Lung microvascular endothelial cell (primary cell): ENCODE data around the gene ZBED5. TPM values are rescaled to one million over a fixed set of nuclear protein-coding genes. Genes with fewer than 3 reads are reported as not detected.
"Not testable (repeated sequence)": the region's sequence is repeated elsewhere in the genome, so short reads cannot be mapped to it uniquely, and the experiment has no call there.

Experiments
- DNase-seq, 2 donors: peaks; one replicate each; pipeline versions ENCODE4 v3.0.0 to v3.0.0-alpha.2; 2010; ENCODE audit warnings: low read depth in 2 of 2
- total RNA-seq: library from RNA; depleted of rRNA; stranded (reverse); fragments of >200 nt; gene quantifications from 2 replicates; pipeline ENCODE4 v1.2.1, GENCODE V29; 2014

The ZBED5 gene
- total RNA-seq, 1 donor from 2014 or later: 9.3 TPM

DNA sequence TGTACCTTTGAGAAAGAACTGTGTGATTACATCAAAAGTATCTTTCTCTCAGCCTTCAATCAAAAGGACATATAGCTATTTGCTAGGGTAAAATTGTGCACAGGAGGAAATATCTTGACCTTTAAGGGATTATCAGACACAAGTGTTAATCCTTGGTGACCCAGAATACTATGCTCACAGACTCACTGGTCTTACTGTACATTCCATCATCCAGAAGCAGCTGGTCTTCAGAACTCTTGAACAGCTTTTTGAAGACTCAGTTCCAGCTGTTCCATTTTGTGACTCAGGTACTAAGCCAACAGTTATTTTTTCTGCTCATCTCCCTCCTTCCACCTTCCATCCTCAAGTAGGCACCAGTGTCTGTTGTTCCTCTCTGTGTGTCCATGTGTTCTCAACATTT is 19.8 kb downstream of the ZBED5 start:
- no peak for DNase-seq

- DNase-seq: not testable (repeated sequence)
These were observed 21.0 kb downstream of the ZBED5 start for GRCh38 chr11:10836884-10837283.

GRCh38 chr11:10829139-10829538 is 28.7 kb downstream of the ZBED5 start:
- DNase-seq: no peak

- no peak for DNase-seq
These were observed 29.5 kb downstream of the ZBED5 start for GRCh38 chr11:10828402-10828801.

- peak in 1 of 2 donors; percentile 13 for DNase-seq
These were observed 33.0 kb downstream of the ZBED5 start for GRCh38 chr11:10824888-10825287.

DNA sequence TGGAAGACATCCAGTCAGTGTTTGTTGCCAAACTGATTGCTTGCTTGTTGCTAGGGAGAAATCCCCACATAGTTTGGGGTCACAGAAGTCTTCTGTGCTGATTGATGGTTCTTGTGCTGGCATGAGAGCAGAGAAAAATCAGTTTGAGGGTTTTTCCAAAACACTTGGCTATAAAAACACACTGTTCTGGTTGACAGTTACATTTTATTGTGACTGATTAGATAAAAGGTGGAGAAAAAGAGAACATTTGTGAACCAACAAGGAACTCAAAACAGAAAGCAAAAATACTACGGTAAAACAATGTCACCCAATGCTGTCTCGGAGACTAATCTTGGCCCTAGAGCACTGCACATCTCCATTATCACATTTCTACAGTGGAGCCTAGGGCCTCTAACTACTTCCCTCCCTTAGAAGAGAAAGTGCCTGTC is 34.7 kb downstream of the ZBED5 start:
- peak; percentile 25 to 76 for DNase-seq

DNA sequence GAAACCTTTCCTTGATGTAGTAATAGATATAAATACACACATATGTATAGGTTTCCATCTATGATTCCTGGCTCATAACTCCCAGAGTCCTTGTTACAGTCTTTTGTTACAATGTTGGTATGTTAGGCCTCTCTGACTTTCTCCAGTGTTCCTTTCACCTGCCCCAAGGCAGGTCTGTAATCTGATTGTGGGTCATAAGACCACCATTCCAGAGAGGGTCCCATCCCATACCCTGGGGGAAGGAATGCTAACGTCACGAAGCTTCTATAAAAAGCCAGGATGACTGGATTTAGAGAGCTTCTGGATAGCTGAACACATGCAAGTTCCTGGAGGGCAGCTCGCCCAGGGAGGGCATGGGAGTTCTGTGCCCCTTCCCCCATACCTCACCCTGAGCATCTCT is 35.4 kb downstream of the ZBED5 start:
- not testable (repeated sequence) for DNase-seq

GRCh38 chr11:10818594-10818993 is 39.3 kb downstream of the ZBED5 start:
- no peak for DNase-seq

- no peak for DNase-seq
These were observed 43.9 kb downstream of the ZBED5 start for GRCh38 chr11:10813945-10814344.

- peak; percentile 32 to 83 for DNase-seq
These were observed 48.3 kb downstream of the ZBED5 start for GRCh38 chr11:10809373-10810160.

DNA sequence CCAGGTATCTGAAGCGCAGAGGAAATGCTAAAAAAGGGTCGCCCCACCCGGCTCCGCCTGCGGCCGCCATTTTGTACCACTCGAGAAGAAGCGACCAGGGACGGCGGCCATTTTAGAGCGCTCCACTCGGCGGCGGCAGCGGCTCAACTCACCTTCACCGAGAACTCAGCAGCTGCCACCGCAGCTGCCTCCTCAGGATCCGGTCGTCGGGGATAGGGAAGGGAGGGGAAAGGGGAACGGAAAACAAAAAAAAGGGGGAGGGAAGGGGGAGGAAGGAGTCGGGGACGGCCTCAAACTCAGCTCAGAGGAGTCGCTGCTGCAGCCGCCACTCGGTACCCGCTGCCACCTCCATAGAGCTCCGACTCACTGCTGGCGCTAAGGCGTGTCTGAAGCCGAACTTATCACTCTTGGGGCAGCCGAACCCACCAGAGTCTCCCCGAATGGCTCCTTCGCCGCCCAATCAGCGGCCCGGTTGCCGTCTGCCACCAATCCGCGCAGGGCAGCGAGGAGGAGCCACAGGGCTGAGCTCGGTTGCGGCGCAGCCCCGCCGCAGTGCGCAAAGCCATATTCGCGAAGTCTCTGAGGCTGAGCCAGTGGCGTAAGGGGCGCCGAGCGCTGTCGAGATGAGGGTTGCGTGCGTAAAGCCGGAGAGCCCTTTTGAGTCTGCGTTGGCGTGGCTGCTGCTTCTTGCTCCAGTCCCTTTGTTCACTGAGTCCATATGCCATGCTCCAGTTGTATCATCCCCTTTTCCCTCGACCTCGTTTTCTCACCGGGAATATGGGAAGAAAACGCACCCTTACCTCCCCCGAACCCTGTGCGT is 49.1 kb downstream of the ZBED5 start, which contains the start of gene EIF4G2:
Gene EIF4G2, minus strand, starts transcription at position 374 of the 820 bp plus-strand sequence.
- DNase-seq: peak; percentile 99

DNA sequence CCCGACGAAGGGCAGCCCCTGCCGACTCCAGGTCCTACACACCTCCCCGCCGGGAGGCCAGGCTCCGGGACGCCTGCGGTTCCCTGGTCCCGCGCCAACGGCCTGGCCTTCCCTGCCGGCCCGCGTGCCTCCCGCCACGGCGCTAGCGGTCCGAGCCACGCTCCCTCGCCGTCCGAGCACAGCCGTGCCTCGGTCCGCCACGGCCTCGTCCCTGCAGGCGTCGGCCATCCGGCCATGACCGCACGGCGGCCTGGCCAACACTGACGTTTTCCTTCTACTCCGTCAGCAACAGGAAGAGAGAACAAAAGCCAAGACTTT is 49.7 kb downstream of the ZBED5 start:
- DNase-seq: no peak

DNA sequence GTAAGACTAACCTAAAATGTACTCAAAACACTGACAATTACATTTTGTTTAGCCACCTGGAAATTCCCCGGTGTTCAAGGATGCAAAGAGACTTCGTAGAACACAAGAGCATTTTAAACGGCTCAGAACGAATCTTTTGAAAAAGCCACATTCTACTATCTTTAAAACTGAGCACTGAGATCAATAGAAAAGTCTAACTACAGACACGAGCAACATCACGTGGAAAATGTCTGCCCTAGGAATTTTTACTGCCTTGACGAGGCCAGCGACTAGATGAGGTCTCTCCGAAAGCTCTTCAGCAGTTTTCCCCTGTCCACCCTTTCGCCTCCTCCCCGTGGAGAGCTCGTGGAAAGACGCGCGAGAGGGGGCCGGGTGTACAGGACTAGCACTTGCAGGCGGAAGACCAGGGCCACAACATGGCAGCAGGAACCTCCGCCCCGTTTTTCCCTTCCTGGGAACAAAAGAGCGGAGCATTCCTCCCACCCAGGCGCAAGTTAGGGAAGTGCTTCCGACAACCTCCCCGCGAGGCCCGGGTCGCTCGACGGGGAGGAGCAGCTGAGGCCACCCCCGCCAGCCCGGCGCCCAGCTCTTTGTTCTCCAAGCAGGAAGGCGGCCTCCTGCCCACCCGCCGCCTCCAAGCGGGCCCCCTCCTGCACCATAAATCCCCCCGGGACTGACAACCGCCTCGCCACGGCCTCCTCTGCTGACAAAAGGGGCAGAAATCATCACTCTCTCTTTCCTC is 50.2 kb downstream of the ZBED5 start:
- peak; percentile 66 to 70 for DNase-seq

- DNase-seq: no peak
These were observed 51.6 kb downstream of the ZBED5 start for GRCh38 chr11:10806206-10806605.

DNA sequence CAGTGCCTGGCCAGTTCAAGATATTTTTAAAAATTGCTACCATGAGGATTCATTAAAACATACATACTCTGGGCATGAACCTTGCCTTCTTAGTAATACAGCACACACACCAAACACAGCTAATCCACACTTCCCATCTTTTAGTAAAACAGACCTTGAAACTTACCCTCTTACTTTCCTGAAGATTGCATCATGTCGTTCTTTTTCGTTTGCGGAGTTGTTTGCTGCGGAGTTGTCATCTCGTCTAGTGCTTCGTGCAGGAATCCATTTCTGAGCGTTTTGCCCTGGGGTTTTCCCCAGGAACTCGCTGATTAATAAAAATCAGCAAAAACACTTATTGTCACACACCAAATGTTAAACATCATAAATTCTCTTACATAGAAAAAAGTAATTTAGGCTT is 52.1 kb downstream of the ZBED5 start:
- no peak for DNase-seq

GRCh38 chr11:10803676-10804075 is 54.2 kb downstream of the ZBED5 start:
- peak in 1 of 2 donors; percentile 46 for DNase-seq

Other genes with a start within 250 kb of the ZBED5 start
- gene IRAG1, start 164.3 kb downstream of the ZBED5 start, total RNA-seq: 0.44 and 0.79 TPM in 2 replicates
- gene CTR9, start 106.8 kb downstream of the ZBED5 start, total RNA-seq: 24.6 and 31.3 TPM in 2 replicates
- gene EIF4G2, start 49.1 kb downstream of the ZBED5 start, total RNA-seq: 647 and 657 TPM in 2 replicates